T follicular helper cell (primary cell): ENCODE measurements around the gene TXNDC9.
"Not testable (repeated sequence)": the region's sequence is repeated elsewhere in the genome, so short reads cannot be mapped to it uniquely, and the experiment has no call there.

ENCODE experiments used
- DNase-seq: peaks from one replicate; pipeline ENCODE4 v3.0.0-alpha.2; 2020; ENCODE audit warnings: low read depth
- total RNA-seq, 2 experiments: gene quantifications; one replicate each; lab custom pipeline; 2026; lab: John Stamatoyannopoulos, UW

The TXNDC9 gene, protein sequence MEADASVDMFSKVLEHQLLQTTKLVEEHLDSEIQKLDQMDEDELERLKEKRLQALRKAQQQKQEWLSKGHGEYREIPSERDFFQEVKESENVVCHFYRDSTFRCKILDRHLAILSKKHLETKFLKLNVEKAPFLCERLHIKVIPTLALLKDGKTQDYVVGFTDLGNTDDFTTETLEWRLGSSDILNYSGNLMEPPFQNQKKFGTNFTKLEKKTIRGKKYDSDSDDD
- total RNA-seq, result 37.5 to 55.8 reads per million in 2 experiments

DNA sequence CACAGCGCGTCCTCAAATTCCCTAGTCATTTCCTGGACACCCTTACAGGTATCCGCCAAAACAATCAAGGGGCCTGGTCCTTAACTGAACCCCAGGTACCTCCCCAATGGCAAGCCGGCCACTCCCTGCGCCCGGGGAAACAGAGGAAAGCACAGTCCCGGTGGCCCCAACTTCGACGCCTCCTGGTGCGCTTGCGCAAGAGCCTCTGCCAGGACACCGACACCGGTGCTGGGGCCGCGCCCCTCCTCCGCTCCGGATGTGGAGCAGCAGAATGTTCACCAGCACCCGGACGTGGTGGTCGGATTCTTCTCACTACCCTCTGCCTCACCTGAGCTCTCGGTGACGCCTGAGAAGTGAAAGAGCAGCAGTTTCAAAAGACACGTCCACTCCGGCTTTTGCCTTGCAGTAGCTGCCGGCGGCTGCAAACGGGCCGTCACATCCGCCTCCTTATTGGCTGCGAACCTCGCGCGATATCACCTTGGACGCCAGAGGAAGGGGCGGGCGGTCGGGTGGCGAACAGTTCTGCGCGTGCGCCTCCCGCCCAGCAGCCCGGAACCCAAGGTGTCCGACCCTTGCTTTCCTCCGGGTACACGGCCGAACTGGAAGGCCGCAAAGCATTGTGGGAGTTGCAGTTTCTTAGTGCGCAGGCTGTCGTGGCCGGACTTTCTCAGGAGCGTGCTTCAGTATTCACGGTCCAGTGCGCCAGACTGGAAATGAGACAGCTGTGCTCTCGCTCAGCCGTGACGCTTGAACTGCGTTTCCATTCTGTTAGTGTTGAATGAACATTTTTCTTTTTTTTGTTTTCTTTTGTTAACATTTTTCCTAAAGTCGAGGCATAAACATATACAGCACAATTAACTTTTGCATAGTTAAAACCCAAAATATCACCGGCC, at the start of gene TXNDC9:
TSS of gene TXNDC9 (minus strand) at position 423 of the 893 bp plus-strand sequence. CDS start 3,123 bp downstream, outside the sequence.
- DNase-seq, result peak; percentile 97

DNA sequence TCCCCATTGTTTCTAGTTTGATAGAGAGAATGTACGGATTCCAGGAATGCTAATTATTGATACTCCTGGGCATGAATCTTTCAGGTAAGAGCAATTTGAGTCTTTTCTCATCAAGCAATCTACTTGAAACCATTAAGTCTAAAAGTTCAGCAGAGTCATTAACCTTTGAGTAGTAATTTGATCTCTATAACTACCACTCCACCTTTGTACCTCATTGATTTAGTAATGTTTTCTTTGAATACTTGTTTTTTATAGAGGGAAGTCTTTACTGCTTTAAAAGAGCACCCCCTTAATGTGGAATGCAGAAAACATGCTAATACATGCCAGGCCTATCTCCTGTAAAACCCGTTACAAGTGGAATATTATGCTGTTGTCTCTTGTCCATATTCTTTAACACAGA, 46.0 kb upstream of the TXNDC9 start:
- no peak for DNase-seq

DNA sequence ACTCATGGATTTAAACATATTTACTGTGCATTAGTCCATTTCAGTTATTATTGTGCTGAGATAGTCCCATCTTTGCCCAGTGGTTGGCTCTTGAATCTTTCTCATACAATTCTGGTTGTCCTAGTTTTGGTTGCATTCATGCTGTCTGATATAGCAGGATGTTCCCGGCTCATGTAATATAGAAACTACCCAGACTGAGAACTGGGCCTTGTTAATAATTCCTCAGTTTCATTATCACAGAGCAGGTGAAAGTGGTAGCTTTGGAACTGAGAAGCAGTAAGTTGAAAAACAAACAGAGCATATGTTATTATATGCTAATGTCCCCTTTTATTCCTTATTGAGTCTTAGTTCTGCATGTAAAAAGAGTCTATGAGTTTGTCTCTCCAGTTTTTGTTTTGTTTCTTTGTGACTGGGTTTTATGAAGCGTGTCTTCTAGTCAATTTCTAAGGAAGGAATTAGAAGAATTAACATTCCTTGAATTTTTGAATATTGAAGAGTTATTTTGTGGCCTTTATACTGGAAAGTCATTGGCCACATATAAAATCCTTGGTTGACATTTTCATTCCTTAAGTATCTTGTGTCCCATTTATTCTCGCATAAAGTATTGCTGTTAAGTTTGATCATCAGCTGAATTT, 44.4 kb upstream of the TXNDC9 start:
- DNase-seq, result no peak

DNA sequence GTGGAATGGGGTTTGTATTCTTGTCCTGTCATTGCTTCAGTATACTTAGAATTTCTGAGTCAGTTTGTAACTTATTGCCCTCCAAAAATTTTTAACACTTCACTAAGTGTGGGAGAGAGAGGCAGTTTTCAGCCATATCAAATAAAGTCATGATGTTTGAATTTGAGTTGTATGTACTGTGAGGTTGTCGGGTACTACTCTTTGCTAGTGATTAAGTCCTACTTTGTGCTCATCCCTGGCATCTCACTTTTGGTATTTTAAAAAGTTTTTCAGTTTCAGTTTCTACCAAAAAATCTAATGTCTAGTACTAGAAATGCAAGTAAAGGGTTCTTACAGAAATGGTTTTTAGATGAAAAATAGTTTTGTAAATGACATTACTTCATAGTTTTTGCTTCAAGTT, 41.7 kb upstream of the TXNDC9 start:
- no peak for DNase-seq

DNA sequence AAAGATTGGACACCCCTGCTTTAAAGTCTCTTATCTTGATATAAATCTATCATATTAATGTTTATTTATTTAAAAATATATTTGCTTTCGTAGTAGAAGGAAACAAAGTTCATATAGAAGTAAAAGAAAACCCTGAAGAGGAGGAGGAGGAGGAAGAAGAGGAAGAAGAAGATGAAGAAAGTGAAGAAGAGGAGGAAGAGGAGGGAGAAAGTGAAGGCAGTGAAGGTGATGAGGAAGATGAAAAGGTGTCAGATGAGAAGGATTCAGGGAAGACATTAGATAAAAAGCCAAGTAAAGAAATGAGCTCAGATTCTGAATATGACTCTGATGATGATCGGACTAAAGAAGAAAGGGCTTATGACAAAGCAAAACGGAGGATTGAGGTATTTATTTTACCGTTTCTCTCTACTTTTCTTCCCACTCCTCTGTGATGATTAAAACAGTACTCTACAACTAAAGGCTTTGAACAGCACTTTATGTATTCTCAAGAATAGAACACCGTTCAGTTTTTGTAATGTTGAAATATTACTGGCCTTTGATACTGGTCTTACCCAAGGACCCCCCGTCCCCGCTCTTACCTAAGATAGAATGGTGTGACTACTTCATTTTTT, 40.2 kb upstream of the TXNDC9 start:
- no peak for DNase-seq

DNA sequence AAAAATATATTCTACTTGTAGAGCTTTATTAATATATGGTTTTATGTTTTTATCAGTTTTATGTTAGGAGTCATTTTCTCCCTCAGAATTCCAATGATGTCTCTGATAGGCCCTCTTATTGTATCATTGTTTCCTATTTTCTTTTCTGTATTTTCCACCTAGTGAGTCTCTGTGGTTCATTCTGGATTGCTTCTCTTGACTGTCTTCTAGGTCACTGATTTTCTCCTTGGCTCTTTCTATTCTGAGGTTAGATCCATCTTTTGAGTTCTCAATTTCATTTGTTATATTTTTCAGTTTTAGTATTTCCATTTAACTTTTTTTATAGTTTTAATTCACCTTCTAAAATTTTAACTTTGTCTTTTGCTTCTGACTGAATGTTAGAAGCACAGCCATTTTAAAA, 38.6 kb upstream of the TXNDC9 start:
- DNase-seq, result no peak

DNA sequence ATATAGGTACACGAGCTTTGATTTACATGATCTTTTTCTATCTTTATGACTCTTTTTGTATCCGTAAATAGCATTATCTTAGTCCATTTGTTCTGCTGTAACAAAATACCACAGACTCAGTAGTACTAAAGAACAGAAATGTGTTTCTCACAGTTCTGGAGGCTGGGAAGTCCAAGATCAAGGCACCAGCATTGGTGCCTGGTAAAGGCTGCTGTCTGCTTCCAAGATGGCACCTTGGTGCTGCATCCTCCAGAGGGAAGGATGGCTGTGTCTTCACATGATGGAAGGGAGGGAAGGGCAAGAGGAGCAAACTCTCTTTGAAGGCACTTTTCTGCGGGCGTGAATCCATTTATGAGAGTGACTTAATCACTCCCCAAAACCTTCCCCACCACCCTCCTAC, 37.0 kb upstream of the TXNDC9 start:
- no peak for DNase-seq

DNA sequence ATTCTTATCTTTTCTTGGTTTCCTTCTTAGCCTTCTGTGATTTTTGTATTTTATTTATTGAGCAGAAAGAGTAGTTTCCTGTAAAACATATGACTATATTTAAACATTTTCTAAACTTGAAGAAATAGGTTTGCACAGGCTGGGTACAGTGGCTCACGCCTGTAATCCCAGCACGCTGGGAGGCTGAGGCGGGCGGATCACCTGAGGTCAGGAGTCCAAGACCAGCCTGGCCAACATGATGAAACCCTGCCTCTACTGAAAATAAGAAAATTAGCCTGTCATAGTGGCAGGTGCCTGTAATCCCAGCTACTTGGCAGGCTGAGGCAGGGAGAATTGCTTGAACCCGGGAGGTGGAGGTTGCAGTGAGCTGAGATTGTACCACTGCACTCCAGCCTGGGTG, 32.7 kb upstream of the TXNDC9 start:
- not testable (repeated sequence) for DNase-seq

DNA sequence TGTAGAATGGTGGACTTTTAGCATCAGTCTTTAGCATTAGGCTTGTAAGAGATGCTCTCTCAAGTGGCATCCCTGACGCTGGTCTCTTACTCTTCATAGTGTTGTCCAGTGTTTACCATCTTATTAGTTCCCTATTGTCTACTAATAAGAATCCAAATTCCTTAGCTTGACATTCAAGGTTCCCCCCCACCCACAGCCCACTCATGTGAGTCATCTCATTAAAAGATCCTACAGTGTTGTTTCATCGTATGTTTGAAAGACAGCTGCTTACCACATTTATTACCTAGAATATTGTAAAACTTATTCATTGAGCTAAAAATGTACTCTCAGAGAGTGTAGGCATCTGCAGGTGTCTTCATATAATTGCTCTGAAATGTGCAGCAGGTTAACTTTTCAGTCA, 29.5 kb upstream of the TXNDC9 start:
- DNase-seq, result no peak

DNA sequence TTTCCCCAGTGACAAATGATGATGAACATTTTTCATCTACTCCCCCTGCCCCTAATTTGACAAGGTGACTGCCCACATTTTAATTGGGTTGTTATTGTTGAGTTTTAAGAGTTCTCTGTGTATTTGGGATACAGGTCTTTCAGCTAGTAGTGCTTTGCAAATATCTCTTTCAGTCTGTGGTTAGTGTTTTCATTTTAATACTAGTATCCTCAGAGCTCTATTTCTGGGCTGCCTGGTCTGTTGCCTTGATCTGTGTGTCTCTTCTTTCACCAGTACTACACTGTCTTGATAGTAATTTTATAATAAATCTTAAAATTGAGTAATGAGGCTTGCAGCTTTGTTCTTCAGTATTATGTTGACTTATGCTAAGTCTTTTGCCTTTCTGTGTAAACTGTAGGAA, 20.7 kb upstream of the TXNDC9 start:
- no peak for DNase-seq

DNA sequence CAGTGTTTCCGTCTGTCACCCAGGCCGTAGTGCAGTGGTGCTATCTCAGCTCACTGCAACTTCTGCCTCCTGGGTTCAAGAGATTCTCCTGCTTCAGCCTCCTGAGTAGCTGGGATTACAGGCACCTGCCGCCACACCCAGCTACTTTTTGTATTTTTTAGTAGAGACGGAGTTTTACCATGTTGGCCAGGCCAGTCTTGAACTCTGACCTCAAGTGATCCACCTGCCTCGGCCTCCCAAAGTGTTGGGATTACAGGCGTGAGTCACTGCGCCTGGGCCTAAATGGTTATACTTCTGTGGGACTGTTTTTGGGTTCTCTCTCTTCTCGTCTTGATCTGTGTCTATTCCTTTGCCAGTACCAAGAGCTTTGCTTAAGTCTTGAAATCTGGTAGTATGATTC, 18.7 kb upstream of the TXNDC9 start:
- DNase-seq, result not testable (repeated sequence)

DNA sequence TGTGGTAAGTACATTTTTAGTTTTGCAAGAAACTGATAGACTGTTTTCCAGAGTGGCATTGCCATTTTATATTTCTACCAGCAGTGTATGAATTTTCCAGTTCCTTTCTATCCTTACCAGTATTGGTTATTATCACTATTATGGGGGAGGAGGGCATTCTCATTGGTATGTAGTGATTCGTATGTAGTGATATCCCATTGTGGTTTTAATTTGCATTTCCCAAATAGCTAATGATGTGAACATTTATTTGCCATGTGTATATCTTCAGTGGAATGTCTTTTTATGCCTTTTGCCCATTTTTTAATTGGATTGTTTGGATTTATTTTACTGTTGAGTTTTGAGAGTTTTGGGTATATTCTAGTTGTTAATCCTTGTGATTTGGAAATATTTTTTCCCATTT, 17.9 kb upstream of the TXNDC9 start:
- no peak for DNase-seq

DNA sequence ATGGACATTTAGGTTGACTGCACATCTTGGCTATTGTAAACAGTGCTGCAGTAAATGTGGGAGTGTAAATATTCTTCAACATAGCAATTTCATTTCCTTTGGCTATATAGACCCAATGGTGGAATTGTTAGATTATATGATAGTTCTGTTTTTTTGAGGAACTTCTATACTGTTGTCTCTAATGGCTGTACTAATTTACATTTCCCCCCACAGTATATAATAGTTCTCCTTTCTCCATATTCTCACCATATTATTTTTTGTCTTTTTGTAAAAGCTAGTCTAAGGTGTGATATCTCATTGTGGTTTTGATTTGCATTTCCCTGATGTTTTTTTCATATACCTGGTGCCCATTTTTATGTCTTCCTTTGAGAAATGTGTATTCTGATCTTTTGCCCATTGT, 14.1 kb upstream of the TXNDC9 start:
- no peak for DNase-seq

DNA sequence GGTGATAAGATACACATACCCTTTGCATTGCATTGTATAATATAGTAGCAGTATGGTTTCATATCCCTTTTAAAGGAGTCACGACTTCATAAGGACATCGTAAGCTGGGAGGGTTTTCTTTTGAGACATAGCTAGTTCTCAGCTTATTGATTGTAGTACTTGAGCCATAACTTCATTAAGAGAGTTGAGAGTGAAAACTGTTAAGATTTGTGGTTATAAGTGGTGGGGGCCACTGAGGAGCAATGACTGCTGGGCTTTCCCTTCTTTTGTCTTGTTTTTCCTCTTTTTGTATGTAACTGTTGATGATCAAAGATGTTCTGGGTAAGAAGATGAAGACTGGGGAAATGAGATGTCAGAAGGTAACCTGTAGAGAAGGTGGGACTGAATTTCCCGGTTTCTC, 12.0 kb upstream of the TXNDC9 start:
- no peak for DNase-seq

DNA sequence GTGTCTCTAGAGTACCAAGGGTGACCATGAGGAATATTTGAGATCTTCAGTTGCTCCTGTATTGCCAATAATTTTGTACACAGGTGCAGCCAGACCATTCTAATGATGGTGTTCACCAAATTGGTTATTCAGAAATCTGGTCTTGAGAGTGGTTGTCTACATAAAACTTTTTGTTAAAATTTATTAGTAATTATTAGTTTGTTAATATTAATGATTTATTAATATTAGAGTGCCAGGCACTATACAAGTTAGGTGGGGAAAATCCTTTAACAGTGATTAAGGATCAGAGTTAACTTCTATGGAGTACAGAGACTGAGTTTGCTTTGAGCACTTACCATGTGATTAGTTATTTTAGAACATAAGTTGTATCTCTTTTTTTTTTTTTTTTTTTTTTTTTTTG, 10.1 kb upstream of the TXNDC9 start:
- no peak for DNase-seq

DNA sequence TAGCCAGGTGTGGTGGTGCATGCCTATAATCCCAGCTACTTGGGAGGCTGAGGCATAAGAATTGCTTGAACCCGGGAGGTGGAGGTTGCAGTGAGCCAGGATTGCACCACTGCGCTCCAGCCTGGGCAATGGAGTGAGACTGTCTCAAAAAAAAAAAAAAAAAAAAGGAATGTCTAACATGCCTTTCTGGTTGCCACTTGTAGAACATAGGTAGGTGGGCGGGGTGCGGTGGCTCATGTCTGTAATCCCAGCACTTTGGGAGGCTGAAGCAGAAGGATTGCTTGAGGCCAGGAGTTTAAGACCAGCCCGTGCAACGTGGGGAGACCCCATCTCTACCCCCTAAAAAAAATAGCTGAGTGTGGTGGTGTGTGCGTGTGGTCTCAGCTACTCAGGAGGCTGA, 9.3 kb upstream of the TXNDC9 start:
- not testable (repeated sequence) for DNase-seq

DNA sequence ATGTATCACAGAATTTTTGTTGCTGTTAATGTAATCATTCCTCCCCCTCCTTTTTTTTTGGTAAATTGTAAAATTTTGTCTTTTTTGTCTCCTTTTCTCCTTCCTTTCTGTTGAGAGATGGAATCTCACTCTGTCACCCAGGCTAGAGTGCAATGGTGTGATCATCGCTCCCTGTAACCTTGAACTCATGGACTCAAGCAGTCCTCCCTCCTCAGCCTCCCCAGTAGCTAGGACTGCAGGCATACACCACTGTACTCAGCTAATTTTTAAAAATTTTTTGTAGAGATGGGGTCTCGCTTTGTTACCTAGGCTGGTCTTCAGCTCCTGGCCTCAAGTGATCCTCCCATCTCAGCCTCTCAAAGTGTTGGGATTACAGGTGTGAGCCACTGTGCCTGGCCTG, 6.4 kb upstream of the TXNDC9 start:
- DNase-seq, result no peak

DNA sequence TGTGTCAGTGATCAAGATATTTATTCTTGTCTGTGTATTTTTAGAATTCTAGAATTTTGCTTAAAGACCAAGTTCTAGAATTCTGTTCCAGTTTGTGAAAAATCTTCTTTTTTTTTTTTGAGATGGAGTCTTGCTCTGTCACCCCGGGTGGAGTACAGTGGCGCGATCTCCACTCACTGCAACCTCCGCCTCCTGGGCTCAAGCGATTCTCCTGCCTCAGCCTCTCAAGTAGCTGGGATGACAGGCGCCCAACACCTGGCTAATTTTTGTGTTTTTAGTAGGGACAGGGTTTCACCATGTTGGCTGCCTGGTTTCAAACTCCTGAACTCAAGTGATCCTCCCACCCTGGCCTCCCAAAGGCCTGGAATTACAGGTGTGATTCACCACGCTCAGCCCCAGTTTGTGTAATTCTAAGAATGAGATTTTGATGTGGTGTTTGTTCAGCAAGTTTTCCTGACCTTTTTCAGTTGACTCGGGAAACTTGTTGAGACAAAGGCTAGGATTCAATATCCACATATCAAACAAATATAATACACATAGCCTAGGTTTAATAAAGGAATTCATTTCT, 4.6 kb upstream of the TXNDC9 start:
- DNase-seq, result no peak

DNA sequence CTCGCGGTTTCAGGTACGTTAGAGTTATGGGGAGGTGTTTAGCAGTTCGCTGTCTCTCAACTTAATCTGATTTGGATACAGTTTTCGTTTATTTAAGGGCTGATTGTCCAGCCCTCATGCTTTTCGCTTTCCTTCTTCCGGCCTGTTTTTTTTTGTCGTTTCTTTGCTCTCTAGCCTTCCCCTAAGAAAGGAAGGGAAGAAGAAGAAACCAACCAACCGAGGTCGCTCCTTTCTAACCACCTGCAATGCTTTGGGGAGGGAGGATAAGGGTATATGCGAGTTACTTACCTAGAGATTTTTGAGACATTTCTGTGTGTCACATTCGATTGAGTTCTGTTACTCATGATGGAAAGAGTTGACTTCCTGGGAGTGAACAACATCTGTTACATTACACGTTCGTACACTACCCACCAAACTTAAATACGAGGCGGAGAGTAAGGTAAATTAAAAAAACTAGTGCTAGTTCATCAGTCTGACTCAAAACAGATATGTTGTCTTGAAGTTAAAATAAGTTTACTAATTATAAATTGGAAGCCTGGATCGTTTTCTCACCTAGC, 2.0 kb upstream of the TXNDC9 start:
- no peak for DNase-seq

DNA sequence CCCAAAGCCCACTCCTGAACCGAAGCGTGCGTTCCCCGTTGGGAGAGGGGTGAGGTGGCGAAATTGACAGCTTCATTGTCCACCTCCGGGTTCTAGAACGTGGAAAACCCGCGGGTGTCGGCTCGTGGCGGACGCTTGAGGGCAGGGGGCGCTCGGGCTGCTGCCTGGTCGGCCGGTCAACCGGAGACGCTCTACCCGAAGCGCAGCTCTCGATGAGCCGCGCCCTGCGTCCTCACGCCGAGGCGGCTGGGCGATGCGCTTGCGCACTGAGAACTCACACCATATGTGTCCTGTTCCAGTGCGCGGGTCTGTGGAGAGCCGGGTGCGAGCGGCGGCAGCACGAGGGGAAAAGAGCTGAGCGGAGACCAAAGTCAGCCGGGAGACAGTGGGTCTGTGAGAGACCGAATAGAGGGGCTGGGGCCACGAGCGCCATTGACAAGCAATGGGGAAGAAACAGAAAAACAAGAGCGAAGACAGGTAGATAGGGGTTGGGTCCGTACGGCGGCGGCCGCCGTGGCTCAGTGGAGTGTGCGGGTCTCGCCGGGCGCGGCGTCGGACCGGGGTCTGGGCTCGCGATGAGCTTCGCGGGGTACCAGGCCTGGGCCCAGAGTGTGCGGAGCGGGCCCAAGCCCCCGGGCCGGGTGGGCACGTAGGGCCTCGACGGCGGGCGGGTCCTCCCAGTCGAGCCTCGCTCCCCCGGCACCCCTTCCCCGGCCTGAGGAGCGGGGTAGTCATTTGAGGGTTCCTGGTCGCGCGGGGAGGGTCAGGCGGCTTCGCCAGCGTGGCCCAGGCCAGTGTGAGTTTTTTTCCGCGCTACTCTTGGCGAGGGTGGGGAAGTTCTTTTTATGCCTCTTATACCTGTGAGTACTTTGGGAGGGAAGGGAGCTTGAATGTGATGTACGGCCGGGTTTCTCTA, 1.2 kb upstream of the TXNDC9 start, which contains the start of gene EIF5B:
TSS of gene EIF5B (plus strand) at position 277 of the 916 bp plus-strand sequence. CDS start at position 443, 166 bp downstream.
- DNase-seq, result peak; percentile 77

DNA sequence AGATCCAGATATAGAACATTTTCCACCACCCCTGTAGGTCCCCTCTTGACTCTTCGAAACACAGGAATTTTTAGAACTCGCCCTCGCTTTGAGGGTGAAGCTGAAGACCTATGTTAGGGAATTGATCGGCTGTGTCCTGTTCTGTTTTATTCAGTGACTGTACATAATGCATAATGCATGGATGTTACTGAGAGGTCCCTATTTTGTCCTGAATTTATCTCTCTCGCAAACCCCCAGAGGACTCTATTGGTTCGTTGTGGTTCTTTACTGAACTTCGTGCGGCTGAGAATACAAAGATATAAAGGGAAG, 625 bp upstream of the TXNDC9 start:
- DNase-seq, result no peak
